CD4-positive, alpha-beta T cell treated with Interferon gamma for 1 hour (primary cell): ENCODE data around the gene SYT14.
"Not testable (repeated sequence)": the region's sequence is repeated elsewhere in the genome, so short reads cannot be mapped to it uniquely, and the experiment has no call there.

ENCODE experiments used
- DNase-seq: peaks from one replicate; pipeline ENCODE4 v3.0.0-alpha.2; 2020

The SYT14 gene

DNA sequence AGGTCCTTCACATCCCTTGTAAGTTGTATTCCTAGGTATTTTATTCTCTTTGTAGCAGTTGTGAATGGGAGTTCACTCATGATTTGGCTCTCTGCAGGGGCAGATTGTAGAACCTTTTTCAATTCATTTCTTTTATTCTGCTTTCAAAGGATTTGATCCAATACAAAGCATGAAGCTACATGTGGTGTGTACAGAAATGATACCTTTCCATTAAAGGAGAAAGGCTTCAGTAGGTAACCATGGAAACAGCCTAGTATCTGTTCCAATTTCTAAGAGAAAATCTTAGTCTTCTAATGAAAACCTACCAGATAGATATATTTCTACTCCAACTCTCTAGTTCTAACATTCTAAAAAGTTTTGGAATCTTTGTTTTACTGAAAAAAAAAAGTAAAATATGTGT, 105.0 kb downstream of the SYT14 start:
- DNase-seq = no peak

DNA sequence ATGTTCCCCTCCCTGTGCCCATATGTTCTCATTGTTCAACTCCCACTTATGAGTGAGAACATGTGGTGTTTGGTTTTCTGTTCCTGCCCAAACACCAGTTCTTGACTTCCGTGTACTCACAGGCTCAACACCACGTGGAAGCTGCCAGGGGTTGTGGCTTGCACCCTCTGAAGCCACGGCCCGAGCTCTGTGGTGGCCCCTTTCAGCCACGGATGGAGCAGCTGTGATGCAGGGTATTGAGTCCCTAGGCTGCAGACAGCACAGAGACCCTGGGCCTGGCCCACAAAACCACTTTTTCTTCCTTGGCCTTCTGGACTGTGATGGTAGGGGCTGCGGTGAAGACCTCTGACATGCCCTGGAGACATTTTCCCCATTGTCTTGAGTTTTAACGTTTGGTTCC, 111.6 kb downstream of the SYT14 start:
- DNase-seq = no peak

- DNase-seq = not testable (repeated sequence)
Measured at GRCh38 chr1:210050491-210050890, 112.5 kb downstream of the SYT14 start.

GRCh38 chr1:210053126-210053525, 115.1 kb downstream of the SYT14 start:
- no peak for DNase-seq

DNA sequence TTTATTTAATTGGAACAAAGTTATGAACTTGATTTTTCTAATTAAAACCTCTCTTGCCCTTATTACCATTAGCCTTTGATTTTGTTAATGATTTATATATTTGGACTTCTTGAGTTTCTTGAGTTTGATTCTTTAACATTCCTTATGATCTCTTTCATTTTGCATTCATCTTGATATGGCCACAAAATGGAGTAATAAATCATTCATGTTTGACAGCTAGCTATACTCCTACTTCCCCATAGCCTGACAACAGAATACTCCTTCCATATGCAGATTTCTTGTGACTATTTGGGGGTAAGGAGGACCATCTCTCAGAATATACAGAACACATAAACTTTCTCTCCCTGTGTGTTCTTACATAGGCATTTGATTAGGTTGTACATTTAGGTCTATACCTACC, 119.6 kb downstream of the SYT14 start:
- no peak for DNase-seq

GRCh38 chr1:210061992-210062391, 124.0 kb downstream of the SYT14 start:
- DNase-seq = no peak

DNA sequence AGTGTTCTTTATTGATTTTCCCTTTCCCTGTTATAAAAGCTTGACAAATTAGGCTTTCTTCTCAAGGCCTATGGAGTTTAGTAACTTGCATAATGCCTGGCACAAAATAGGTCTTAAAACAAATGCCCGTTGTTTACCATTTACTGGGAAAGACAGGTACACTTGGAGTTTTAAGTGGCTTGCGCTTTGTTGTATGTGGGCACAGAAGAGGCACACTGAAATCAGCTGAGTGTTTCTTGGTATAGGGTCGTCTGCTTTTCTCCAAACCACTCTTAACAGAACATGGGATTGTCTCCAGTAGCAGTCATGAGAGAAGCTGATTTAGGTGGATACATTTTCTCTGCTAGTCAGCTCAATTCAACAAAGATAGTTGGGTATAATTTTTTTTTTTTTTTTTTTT, 132.5 kb downstream of the SYT14 start:
- DNase-seq = no peak

- DNase-seq = no peak
Measured at GRCh38 chr1:210072129-210072528, 134.1 kb downstream of the SYT14 start.

DNA sequence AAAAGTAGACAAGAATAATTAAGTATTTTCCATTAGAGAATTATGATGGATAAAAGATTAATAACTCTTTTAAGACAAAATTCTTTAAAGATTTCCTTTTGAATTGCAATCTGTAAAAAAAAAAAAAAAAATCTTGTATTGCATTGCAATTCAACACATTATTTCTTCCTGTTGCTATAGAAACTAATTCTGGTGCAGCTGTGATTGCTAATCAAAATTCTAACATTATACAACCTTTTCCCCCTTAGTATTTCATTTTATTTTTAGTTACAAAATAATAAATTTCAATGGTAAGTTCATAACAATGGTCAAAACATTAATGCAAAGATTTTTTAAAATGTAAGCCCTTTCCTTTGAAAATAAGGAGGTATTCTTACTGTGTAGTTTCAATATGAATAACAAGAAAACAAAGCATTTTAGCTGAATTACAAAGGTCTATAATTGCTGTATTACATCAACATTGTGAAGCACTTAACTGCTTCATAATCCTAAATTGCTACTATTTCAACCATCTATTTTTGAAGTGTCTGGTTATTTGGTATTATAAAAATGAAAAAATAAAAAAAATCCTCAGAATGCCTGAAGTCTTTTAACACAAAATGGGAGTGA, 135.0 kb downstream of the SYT14 start:
- no peak for DNase-seq

DNA sequence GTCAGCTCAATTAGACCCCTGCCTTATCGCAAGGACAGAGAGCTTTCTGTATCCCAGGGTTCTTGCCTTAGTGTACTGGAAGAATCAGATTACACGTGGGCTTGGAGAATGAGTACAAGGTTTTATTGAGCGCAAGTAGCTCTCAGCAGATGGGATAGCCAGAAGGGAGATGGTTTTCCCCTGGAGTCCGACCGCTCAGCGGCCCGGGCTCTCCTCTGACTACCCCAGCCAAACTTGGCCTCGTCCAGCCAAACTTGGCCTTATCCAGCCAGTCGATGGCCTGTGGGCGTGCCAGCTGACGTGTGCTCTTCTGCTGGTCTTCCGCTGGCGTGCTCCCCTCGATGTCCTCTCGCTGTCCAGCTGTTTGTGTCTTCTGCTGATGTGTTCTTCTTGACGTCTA, 136.9 kb downstream of the SYT14 start:
- no peak for DNase-seq

- DNase-seq = no peak
Measured at GRCh38 chr1:210076620-210077019, 138.6 kb downstream of the SYT14 start.

DNA sequence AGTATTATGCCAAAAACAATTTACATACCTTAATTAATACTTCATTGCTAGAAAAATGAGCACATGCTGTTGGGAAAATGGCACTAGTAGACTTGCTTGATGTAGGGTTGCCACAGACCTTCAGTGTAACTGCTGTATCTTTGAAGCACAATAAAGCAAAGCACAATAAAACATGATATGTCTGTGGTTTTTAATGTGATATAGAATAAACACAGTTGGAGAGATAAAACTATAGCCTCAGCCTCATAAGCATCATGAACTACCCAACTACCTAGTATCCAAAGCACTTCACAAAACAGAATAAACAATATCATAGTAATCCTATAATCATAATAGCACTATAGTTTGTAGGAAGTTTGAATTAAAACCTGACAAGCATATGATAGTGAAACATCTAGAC, 143.5 kb downstream of the SYT14 start:
- DNase-seq = no peak

DNA sequence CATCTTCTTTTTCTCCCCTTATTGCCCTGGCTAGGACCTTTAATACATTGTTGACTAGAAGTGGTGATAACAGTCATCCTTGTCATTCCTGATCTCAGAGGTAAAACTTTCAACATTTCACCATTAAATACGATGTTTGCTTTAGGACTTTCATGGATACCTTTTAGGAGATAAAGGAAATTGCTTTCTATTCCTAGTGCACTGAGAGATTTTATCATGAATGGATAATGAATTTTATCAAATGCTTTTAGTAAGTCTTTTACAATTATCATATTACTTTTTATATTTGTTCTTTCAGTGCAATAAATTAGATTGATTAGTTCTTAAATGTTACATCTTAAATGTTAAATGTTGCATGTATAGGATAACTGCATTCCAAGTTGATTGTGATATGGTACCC, 147.3 kb downstream of the SYT14 start:
- no peak for DNase-seq

DNA sequence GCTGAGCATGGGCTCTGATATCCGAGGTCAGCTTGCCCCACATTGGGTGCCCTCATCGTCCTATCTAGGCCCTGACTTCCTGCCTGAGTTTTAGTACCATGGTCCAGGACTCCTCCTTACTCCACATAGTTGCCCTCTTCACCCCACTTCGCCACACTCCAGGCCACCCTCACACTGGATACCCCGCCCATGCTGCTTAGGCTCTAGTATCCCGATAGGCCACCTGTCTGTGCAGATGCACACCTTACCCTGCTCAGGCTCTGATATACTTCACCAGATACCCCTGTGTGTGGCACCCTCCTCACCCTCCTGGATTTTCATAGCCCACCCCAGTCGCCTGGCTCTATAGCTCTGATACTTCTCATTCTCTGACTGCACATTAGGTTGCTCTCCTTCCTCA, 149.0 kb downstream of the SYT14 start:
- no peak for DNase-seq

- no peak for DNase-seq
Measured at GRCh38 chr1:210089855-210090254, 151.8 kb downstream of the SYT14 start.

- no peak for DNase-seq
Measured at GRCh38 chr1:210092366-210092765, 154.3 kb downstream of the SYT14 start.

DNA sequence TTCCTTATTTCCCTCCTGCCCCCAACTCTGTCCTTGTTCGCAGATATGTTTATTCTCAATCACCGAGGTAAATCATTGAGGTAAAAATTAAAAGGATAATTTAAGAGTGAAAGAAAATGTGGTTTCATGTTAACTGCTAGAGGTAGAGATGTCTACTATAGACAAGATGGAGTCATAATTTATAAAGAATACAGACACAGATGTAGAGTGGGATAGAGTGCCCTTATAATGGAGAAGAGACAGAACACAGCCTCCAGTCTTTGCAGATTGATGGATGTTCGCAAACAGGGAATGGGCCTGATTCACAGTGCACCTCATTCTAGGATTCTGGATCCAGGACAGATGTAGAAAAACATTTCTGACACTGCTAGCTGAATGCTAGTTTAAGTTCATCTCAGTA, 155.4 kb downstream of the SYT14 start:
- no peak for DNase-seq

DNA sequence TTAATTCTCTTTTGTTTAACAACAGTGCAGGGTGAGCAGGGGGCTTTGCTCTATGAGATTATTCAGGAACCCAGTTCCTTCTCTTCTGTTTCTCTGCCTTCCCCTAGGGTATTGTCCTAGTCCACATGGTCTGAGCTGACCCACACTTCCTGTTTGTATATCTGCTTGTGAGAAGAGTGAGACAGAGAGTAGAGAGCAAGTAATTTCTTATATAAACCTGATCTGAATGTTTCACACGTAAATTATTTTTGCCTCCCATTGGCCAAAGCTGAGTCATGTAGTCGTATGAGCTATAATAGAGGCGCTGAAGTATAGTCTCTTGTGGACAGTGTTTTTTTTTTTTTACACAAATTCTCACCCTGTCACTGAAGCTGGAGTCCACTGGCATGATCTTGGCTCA, 160.3 kb downstream of the SYT14 start:
- DNase-seq = no peak

- DNase-seq = no peak
Measured at GRCh38 chr1:210099921-210100320, 161.9 kb downstream of the SYT14 start.

DNA sequence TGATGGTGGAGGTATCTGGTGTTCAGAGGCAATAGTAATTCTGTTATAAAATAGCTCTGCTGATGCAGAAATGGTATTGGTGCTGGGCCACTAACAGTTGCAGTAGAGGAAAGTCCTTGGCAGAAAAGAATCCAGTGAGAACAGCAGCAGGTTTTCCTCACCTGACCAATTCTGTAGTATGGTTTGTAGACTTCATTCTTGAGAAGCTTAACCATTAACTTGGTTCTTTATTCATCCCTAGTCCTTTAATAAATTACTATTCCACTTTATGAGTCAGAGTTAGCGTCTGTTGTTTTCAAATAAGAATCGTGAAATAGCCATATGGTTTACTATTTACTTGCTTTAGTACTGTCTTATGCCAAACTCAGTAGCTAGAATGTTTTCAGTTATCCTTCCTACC, 166.1 kb downstream of the SYT14 start:
- no peak for DNase-seq

- not testable (repeated sequence) for DNase-seq
Measured at GRCh38 chr1:210112906-210113305, 174.9 kb downstream of the SYT14 start.

DNA sequence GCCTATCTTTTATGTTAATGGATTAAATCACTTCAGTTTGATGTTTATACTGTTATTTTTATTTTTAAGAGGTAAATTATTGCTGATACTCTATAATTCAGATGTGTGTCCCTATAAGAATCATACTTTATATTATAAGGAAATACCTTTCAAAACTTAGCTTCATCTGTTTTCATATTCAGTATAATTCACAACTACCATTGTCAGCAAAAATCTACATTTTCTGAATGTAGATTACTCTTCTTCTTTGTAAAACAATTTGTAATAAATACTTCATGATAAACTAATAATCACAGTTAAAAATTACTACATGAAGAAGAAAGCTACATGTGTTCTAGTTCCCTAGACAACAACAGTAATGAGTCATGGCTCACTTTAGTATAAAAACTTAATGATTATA, 179.2 kb downstream of the SYT14 start:
- no peak for DNase-seq

GRCh38 chr1:210117681-210118170, 179.7 kb downstream of the SYT14 start:
- DNase-seq = no peak

GRCh38 chr1:210123383-210123782, 185.4 kb downstream of the SYT14 start:
- DNase-seq = no peak

GRCh38 chr1:210123924-210124589, 186.0 kb downstream of the SYT14 start:
- DNase-seq = no peak
